Measurements from ENCODE around the gene SPINK13. TPM values are rescaled to one million over a fixed set of nuclear protein-coding genes. Genes with fewer than 3 reads are reported as not detected.

SPINK13 gene
- total and polyA plus RNA-seq, 2 of the 13 experiments (the other 11 are each of a cell fraction or from before 2014, with no cell fraction given): not detected

DNA sequence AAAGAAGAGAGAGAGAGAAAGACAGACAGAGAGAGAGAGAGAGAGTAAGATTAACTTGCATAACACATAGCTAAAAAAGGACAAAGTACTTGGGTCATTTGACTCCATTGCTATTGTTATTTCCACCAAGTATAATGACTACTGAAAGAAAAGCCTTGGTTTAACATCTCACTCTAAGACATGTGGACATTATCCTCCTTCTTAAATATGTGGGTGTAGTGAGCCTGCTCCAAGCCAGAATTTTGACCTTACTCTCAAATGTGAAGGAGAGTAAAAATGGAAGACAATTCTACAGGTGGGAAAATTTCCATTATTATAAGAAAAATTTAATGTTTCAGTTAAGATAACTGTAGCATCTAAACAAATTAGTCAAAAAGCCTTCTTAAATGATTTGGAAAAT lies 38.8 kb upstream of the SPINK13 start (continued):
- TF ChIP-seq ATF7 (IDR thresholded peaks at IDR 0.05) (no peak), ATF7 (CRISPR knock-in tag; IDR thresholded peaks at IDR 0.05) (no peak), SOX5 (CRISPR knock-in tag; IDR thresholded peaks at IDR 0.05; ENCODE audit: borderline replicate concordance) (no peak), ZNF296 (CRISPR knock-in tag; conservative IDR thresholded peaks at IDR 0.05) (no peak), MAFF (IDR thresholded peaks at IDR 0.05; ENCODE audit: low read depth, low read length) (no peak), RAD51 (IDR thresholded peaks at IDR 0.05; ENCODE audit: borderline replicate concordance) (no peak)
- TF ChIP-seq, protein P1, sequence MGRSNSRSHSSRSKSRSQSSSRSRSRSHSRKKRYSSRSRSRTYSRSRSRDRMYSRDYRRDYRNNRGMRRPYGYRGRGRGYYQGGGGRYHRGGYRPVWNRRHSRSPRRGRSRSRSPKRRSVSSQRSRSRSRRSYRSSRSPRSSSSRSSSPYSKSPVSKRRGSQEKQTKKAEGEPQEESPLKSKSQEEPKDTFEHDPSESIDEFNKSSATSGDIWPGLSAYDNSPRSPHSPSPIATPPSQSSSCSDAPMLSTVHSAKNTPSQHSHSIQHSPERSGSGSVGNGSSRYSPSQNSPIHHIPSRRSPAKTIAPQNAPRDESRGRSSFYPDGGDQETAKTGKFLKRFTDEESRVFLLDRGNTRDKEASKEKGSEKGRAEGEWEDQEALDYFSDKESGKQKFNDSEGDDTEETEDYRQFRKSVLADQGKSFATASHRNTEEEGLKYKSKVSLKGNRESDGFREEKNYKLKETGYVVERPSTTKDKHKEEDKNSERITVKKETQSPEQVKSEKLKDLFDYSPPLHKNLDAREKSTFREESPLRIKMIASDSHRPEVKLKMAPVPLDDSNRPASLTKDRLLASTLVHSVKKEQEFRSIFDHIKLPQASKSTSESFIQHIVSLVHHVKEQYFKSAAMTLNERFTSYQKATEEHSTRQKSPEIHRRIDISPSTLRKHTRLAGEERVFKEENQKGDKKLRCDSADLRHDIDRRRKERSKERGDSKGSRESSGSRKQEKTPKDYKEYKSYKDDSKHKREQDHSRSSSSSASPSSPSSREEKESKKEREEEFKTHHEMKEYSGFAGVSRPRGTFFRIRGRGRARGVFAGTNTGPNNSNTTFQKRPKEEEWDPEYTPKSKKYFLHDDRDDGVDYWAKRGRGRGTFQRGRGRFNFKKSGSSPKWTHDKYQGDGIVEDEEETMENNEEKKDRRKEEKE (IDR thresholded peaks at IDR 0.05): no peak

DNA sequence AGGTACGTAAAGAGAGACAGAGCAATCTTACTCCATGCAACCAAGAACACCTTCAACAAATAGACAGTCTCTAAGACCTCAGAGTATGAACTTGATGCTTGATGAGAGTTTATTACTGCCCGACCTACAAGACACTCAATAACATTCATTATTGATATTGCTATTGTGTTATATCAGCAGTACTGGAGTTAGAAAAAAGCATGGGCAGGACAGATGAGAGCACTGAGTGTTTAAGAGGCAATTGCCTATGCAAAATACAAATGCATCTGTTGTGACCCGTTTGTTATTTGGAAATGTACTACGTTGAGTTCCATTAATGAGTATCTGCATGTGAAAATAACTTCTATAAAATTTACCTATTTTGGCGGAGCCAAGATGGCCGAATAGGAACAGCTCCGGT lies 38.4 kb upstream of the SPINK13 start:
- Histone ChIP-seq H2AFZ (ENCODE audit: low read length) (no peak overlapping the region), H3K4me1 (ENCODE audit: insufficient read depth, low read length) (no peaks in the 10 kb centered on the region), H3K9ac (ENCODE audit: insufficient read depth, low read depth, low read length) (no peak overlapping the region), H3K27ac (ENCODE audit: extremely low read length, insufficient read depth, low read length) (no peak overlapping the region), H3K27me3 (ENCODE audit: control insufficient read depth in 1 of 2, insufficient read depth in 2 of 2, low read length in 2 of 2) (no peaks in the 10 kb centered on the region), H3K79me2 (ENCODE audit: insufficient read depth, low read length) (no peaks in the 10 kb centered on the region), H3K4me3 (replicated peaks in 1 of 3; ENCODE audit: insufficient read depth in 1 of 3, low read depth in 2 of 3, low read length in 3 of 3) (no peak overlapping the region), H3K36me3 (replicated peaks in 1 of 2; ENCODE audit: control insufficient read depth in 1 of 2, insufficient read depth in 2 of 2, low read length in 2 of 2) (no peaks in the 10 kb centered on the region), H3K9me3 (ENCODE audit: low read length) (no peaks in the 10 kb centered on the region), H3K4me2 (ENCODE audit: low read depth, low read length) (no peak overlapping the region), H4K20me1 (ENCODE audit: insufficient read depth, low read length) (no peaks in the 10 kb centered on the region)
- WGBS (ENCODE audit: low lambda C conversion rate): 63% methylated on average over 7 of the region's 7 CpGs
- intact Hi-C loops (cut with micrococcal nuclease; ENCODE audit: unreplicated experiment) (no loop called here), in situ Hi-C loops (cut with HindIII; ENCODE audit: extremely low pct_ligation_motif_present, low pct_unique_long_range_greater_than_20kb) (no loop called here)
- BruUV-seq (replicated peaks): no TSS peak
- ATAC-seq (no peak), FAIRE-seq (no peak), DNase-seq (ENCODE audit: low spot score) (no peak)
- ChIA-PET CTCF (ENCODE audit: low intra/inter-chr PET ratio, low total read pairs) (no interaction called here), POLR2A (no interaction called here)
- TF ChIP-seq FLYWCH1 (CRISPR knock-in tag; IDR thresholded peaks at IDR 0.05) (no peak), ZSCAN25 (CRISPR knock-in tag; IDR thresholded peaks at IDR 0.05) (no peak), HNRNPH1 (optimal IDR thresholded peaks at IDR 0.05; ENCODE audit: low read depth, low read length) (no peak), RARA (CRISPR knock-in tag; IDR thresholded peaks at IDR 0.05) (no peak), MLLT10 (CRISPR knock-in tag; IDR thresholded peaks at IDR 0.05) (no peak)
- TF ChIP-seq, protein P2, sequence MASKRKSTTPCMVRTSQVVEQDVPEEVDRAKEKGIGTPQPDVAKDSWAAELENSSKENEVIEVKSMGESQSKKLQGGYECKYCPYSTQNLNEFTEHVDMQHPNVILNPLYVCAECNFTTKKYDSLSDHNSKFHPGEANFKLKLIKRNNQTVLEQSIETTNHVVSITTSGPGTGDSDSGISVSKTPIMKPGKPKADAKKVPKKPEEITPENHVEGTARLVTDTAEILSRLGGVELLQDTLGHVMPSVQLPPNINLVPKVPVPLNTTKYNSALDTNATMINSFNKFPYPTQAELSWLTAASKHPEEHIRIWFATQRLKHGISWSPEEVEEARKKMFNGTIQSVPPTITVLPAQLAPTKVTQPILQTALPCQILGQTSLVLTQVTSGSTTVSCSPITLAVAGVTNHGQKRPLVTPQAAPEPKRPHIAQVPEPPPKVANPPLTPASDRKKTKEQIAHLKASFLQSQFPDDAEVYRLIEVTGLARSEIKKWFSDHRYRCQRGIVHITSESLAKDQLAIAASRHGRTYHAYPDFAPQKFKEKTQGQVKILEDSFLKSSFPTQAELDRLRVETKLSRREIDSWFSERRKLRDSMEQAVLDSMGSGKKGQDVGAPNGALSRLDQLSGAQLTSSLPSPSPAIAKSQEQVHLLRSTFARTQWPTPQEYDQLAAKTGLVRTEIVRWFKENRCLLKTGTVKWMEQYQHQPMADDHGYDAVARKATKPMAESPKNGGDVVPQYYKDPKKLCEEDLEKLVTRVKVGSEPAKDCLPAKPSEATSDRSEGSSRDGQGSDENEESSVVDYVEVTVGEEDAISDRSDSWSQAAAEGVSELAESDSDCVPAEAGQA (IDR thresholded peaks at IDR 0.05; ENCODE audit: low read depth): no peak
- TF ChIP-seq, protein P2 (CRISPR knock-in tag; IDR thresholded peaks at IDR 0.05; ENCODE audit: borderline replicate concordance): no peak
- TF ChIP-seq, protein P3, sequence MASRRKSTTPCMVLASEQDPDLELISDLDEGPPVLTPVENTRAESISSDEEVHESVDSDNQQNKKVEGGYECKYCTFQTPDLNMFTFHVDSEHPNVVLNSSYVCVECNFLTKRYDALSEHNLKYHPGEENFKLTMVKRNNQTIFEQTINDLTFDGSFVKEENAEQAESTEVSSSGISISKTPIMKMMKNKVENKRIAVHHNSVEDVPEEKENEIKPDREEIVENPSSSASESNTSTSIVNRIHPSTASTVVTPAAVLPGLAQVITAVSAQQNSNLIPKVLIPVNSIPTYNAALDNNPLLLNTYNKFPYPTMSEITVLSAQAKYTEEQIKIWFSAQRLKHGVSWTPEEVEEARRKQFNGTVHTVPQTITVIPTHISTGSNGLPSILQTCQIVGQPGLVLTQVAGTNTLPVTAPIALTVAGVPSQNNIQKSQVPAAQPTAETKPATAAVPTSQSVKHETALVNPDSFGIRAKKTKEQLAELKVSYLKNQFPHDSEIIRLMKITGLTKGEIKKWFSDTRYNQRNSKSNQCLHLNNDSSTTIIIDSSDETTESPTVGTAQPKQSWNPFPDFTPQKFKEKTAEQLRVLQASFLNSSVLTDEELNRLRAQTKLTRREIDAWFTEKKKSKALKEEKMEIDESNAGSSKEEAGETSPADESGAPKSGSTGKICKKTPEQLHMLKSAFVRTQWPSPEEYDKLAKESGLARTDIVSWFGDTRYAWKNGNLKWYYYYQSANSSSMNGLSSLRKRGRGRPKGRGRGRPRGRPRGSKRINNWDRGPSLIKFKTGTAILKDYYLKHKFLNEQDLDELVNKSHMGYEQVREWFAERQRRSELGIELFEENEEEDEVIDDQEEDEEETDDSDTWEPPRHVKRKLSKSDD (CRISPR knock-in tag; IDR thresholded peaks at IDR 0.05; ENCODE audit: low read depth): no peak

Data from HepG2 (cell line).